GM12878 (cell line): ENCODE data around the gene QSOX1. TPM values are rescaled to one million over a fixed set of nuclear protein-coding genes. Genes with fewer than 3 reads are reported as not detected.

ENCODE experiments used
- ATAC-seq: fragments of 200-7000 bp; cut with Tn5 transposase; 3 replicates; pipeline ENCODE4 v1.9.1; 2020; ENCODE audit warnings: mild to moderate bottlenecking, moderate library complexity
- BruUV-seq: library from RNA; stranded (reverse); fragments of 400-500 nt; replicated peaks from 2 replicates; lab custom pipeline; 2021; lab: Mats Ljungman, UMichigan
- CTCF ChIA-PET: fragments of 300-600 bp; sonication (Branson Sonifier 250); formaldehyde crosslinking; extraction: SDS; loops from one replicate; lab custom pipeline; 2021; ENCODE audit warnings: inconsistent platforms; lab: Yijun Ruan, JAX
- POLR2A ChIA-PET: fragments of 350-600 bp; formaldehyde crosslinking; extraction: SDS; loops from one replicate; lab custom pipeline; 2021; ENCODE audit warnings: inconsistent platforms; lab: Charles Lee
- RAD21 ChIA-PET: fragments of 300-600 bp; sonication (Branson Sonifier 250); formaldehyde crosslinking; loops from one replicate; lab custom pipeline; 2023; ENCODE audit warnings: antibody characterized with exemption; ENCODE audit not compliant: unreplicated experiment; lab: Charles Lee
- SMC1A ChIA-PET: fragments of 300-600 bp; sonication (Branson Sonifier 250); formaldehyde crosslinking; loops from one replicate; lab custom pipeline; 2023; ENCODE audit not compliant: unreplicated experiment, uncharacterized antibody; lab: Charles Lee
- DNase-seq: peaks from one replicate; pipeline ENCODE4 v3.0.0-alpha.2; 2011; ENCODE audit warnings: low read depth, low spot score
- FAIRE-seq: peaks from 3 replicates; lab custom pipeline; 2011; peaks lifted over from hg19 to GRCh38; lab: Jason Lieb, UNC
- H2AFZ ChIP-seq: 2 replicates; pipeline ENCODE4 v1.6.0; 2011; ENCODE audit warnings: low read depth, low read length, control low read depth; ENCODE audit not compliant: control insufficient read depth
- H3K27ac ChIP-seq: 2 replicates; pipeline ENCODE4 v1.5.1; 2011; ENCODE audit warnings: control low read depth; ENCODE audit not compliant: control insufficient read depth, insufficient read depth
- H3K27me3 ChIP-seq, 2 experiments: replicated peaks in 1 of 2; 2 replicates each; pipeline versions ENCODE4 v1.6.0 to v1.6.1; 2011; ENCODE audit warnings: low read length in 1 of 2; ENCODE audit not compliant: control insufficient read depth in 2 of 2, insufficient read depth in 2 of 2
- H3K36me3 ChIP-seq, 2 experiments: 2 replicates each; pipeline ENCODE4 v1.5.1; 2011; ENCODE audit warnings: low read length in 1 of 2; ENCODE audit not compliant: control insufficient read depth in 2 of 2, insufficient read depth in 2 of 2
- H3K4me1 ChIP-seq: 2 replicates; pipeline ENCODE4 v1.6.1; 2011; ENCODE audit warnings: mild to moderate bottlenecking, low read length, moderate library complexity, mixed read lengths; ENCODE audit not compliant: control insufficient read depth, insufficient read depth
- H3K4me2 ChIP-seq: 2 replicates; pipeline ENCODE4 v1.6.0; 2011; ENCODE audit warnings: control low read depth; ENCODE audit not compliant: control insufficient read depth, insufficient read depth
- H3K4me3 ChIP-seq: fragments of 200-600 bp; sonication (generic); 2 replicates; pipeline ENCODE4 v1.5.1; 2016
- H3K79me2 ChIP-seq: 2 replicates; pipeline ENCODE4 v1.6.0; 2011; ENCODE audit warnings: low read length; ENCODE audit not compliant: control insufficient read depth, insufficient read depth
- H3K9ac ChIP-seq: 2 replicates; pipeline ENCODE4 v1.8.0; 2011; ENCODE audit warnings: low read length, control low read depth, mixed read lengths; ENCODE audit not compliant: control insufficient read depth, insufficient read depth
- H3K9me3 ChIP-seq: replicated peaks from 3 replicates; pipeline ENCODE4 v1.5.1; 2011; ENCODE audit warnings: mild to moderate bottlenecking, low read length; ENCODE audit not compliant: control insufficient read depth, insufficient read depth
- H4K20me1 ChIP-seq: 2 replicates; pipeline ENCODE4 v1.6.0; 2011; ENCODE audit not compliant: control insufficient read depth, insufficient read depth
- BMI1 ChIP-seq: fragments of 450-650 bp; IDR thresholded peaks from 2 replicates; pipeline ENCODE4 v1.6.1; 2016; ENCODE audit warnings: mild to moderate bottlenecking, moderate library complexity, borderline replicate concordance
- CHD4 ChIP-seq: fragments of 200-600 bp; sonication (generic); IDR thresholded peaks from 2 replicates; pipeline ENCODE4 v1.6.1; 2016; ENCODE audit warnings: mild to moderate bottlenecking
- NRF1 ChIP-seq: conservative IDR thresholded peaks from 2 replicates; pipeline ENCODE4 v1.6.1; 2011; ENCODE audit warnings: mild to moderate bottlenecking, low read depth, low read length, improper control_type of control experiment
- SPI1 ChIP-seq: IDR thresholded peaks from 2 replicates; pipeline ENCODE4 v1.6.1; 2011; ENCODE audit warnings: low read depth, mild to moderate bottlenecking, low read length, moderate library complexity, borderline replicate concordance; ENCODE audit not compliant: insufficient read depth
- SREBF2 ChIP-seq: IDR thresholded peaks from 2 replicates; pipeline ENCODE4 v1.6.1; 2012; ENCODE audit warnings: mild to moderate bottlenecking, low read length
- ZNF622 ChIP-seq: fragments of 450-650 bp; IDR thresholded peaks from 2 replicates; pipeline ENCODE4 v1.6.1; 2017; ENCODE audit warnings: mild to moderate bottlenecking, inconsistent platforms
- WGBS: methylation state at CpG from one replicate; pipeline ENCODE4 v1.1.6; 2016; ENCODE audit warnings: low lambda C conversion rate; ENCODE audit not compliant: insufficient replicate concordance, insufficient coverage; ENCODE audit errors: missing lambda C conversion rate; 5-methylcytosine and 5-hydroxymethylcytosine counted together
- in situ Hi-C: fragments of 300-500 bp; cut with MboI; formaldehyde crosslinking; loops from 9 replicates; pipeline ENCODE4 v1.14.3; 2018; ENCODE audit warnings: mixed read lengths
- intact Hi-C: fragments of 100-400 bp; cut with micrococcal nuclease; formaldehyde crosslinking; loops from one replicate; pipeline ENCODE4 v1.14.2; 2022; ENCODE audit not compliant: unreplicated experiment
- polyA plus RNA-seq, 11 experiments: library from polyadenylated mRNA; depleted of rRNA in 4 of 11; unstranded in 6 of 11; stranded (reverse) in 5 of 11; fragments of >200 nt; fragmentation: Nextera tagmentation in 4 of 11; fragmentation: Illumina TruSeq in 1 of 11; extraction: Ambion mirVana in 4 of 11; extraction: Trizol in 1 of 11; gene quantifications; 1 replicate in 1 of 11; 2 replicates in 10 of 11; pipeline versions ENCODE4 v1.2.1 to v1.2.3, GENCODE V29; 2011 to 2016; ENCODE audit warnings: inconsistent platforms in 2 of 11, missing spikeins in 2 of 11, low read depth in 1 of 11
- total RNA-seq, 4 experiments: library from RNA; depleted of rRNA in 3 of 4; stranded (reverse); fragments of >200 nt in 3 of 4; fragmentation: Illumina TruSeq in 1 of 4; extraction: Trizol in 1 of 4; gene quantifications; 2 replicates each; pipeline versions ENCODE4 v1.2.1 to v1.2.3, GENCODE V29; 2013 to 2021
- TF ChIP-seq, protein P1 (sequence below): IDR thresholded peaks from 2 replicates; pipeline ENCODE4 v1.6.1; 2012; ENCODE audit warnings: low read depth, low read length, improper control_type of control experiment

QSOX1 gene
- total and polyA plus RNA-seq, 10 of the 15 experiments (the other 5 are each of a cell fraction or from before 2014, with no cell fraction given): 1.8 to 31.3 (median 11.2) TPM

DNA sequence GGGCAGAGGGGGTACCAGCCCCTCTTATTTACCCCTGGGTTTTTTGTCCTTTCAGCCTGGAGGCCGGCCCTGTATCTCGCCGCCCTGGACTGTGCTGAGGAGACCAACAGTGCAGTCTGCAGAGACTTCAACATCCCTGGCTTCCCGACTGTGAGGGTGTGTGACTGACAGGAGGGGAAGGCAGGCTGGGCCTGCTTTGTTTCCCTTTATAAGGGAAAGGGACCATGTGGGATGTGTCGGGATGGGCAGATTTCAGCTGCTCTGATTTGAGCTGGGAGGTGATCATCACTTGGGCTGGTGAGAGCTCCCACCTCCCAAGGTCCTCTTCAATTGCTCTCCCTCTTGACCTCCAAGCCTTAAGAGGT is 11.7 kb downstream of the QSOX1 start:
- no peak for FAIRE-seq
- WGBS: 96% methylated on average over 5 of the region's 5 CpGs
- no peak overlapping the region for H3K4me3 ChIP-seq
- H3K9ac ChIP-seq: no peak overlapping the region
- no peak overlapping the region for H2AFZ ChIP-seq
- no peaks in the 10 kb centered on the region for H3K79me2 ChIP-seq
- ChIA-PET SMC1A (interaction anchor here (0.9 kb wide), 1 partner anchor 299 kb away, joined by 3 read pairs; no protein-coding TSS in a partner anchor), POLR2A (no interaction called here), RAD21 (interaction anchor here (1.2 kb wide), 1 partner anchor 13 kb away, joined by 4 read pairs; no protein-coding TSS in a partner anchor), CTCF (interaction anchor here (4.6 kb wide), 1 partner anchor 13 kb away, joined by 37 read pairs; no protein-coding TSS in a partner anchor)
- intact Hi-C loops (no loop called here), in situ Hi-C loops (no loop called here)
- H3K36me3 ChIP-seq: peaks cover 0 to 6% of the 10 kb centered on the region in 2 experiments; a peak in 2 of 4 replicates
- no peaks in the 10 kb centered on the region for H3K9me3 ChIP-seq
- no peaks in the 10 kb centered on the region for H3K4me1 ChIP-seq
- no peaks in the 10 kb centered on the region for H3K27me3 ChIP-seq
- no peak overlapping the region for H3K4me2 ChIP-seq
- no peak for ATAC-seq
- H4K20me1 ChIP-seq: no peaks in the 10 kb centered on the region
- no TSS peak for BruUV-seq
- no peak for DNase-seq
- no peak overlapping the region for H3K27ac ChIP-seq
- no peak for TF ChIP-seq SREBF2
- TF ChIP-seq ZNF622: no peak
- TF ChIP-seq, protein P1, sequence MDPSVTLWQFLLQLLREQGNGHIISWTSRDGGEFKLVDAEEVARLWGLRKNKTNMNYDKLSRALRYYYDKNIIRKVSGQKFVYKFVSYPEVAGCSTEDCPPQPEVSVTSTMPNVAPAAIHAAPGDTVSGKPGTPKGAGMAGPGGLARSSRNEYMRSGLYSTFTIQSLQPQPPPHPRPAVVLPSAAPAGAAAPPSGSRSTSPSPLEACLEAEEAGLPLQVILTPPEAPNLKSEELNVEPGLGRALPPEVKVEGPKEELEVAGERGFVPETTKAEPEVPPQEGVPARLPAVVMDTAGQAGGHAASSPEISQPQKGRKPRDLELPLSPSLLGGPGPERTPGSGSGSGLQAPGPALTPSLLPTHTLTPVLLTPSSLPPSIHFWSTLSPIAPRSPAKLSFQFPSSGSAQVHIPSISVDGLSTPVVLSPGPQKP: no peak
- no peak for TF ChIP-seq BMI1
- TF ChIP-seq SPI1: no peak
- no peak for TF ChIP-seq NRF1
- TF ChIP-seq CHD4: no peak
